Endometrial microvascular endothelial cells (primary cell): ENCODE results near the gene HES3. TPM values are rescaled to one million over a fixed set of nuclear protein-coding genes. Genes with fewer than 3 reads are reported as not detected.

Source experiments
- in situ Hi-C: cut with HindIII; loops from 2 replicates; pipeline ENCODE4 v1.10.0; 2017; ENCODE audit warnings: low sequenced_read_pairs, low pct_unique_long_range_greater_than_20kb; ENCODE audit errors: inconsistent ontology term
- total RNA-seq: library from RNA; depleted of rRNA; stranded (reverse); fragments of >200 nt; gene quantifications from one replicate; pipeline ENCODE4 v1.2.3, GENCODE V29; 2015; ENCODE audit errors: inconsistent ontology term

Gene HES3, protein sequence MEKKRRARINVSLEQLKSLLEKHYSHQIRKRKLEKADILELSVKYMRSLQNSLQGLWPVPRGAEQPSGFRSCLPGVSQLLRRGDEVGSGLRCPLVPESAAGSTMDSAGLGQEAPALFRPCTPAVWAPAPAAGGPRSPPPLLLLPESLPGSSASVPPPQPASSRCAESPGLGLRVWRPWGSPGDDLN
- not detected for total RNA-seq

- in situ Hi-C loops, result no loop called here
Measured at GRCh38 chr1:6243993-6244392, at the start of gene HES3. TSS of gene HES3 (plus strand) at chr1:6244179. CDS start at chr1:6244366, 187 bp downstream.

DNA sequence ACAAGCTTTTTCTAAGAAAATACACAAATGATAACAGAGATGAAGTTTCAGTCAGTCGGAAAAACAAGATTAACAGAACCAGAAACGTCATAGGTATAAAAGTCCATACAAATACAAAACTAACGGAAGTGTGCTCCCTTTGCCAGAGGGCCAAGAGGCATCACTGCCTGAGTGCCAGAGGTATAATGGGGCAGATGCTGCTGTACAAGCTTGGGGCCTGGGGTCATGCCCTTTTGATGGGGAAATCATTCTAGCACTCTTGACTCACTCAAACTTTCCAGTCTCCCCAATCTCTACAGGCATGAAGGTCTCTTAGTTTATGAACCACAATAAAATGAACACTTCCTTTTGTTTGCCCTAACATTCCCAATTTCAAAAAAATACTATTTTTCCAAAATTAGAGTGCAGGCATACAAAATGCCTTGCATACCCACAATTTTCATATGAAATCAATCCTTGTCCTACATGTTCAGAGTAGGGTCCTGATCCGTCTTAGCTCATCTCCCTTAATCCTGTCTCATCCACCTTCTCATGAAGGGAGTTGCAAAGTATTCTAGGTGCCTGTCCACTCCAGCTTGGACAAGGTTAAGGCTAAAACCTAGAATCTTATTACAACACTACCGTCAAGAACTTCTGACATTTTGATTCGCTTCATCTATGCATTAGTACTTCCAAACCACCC is 46.1 kb upstream of the HES3 start:
- in situ Hi-C loops, result no loop called here

GRCh38 chr1:6198646-6199297 is 45.2 kb upstream of the HES3 start:
- in situ Hi-C loops, result no loop called here

DNA sequence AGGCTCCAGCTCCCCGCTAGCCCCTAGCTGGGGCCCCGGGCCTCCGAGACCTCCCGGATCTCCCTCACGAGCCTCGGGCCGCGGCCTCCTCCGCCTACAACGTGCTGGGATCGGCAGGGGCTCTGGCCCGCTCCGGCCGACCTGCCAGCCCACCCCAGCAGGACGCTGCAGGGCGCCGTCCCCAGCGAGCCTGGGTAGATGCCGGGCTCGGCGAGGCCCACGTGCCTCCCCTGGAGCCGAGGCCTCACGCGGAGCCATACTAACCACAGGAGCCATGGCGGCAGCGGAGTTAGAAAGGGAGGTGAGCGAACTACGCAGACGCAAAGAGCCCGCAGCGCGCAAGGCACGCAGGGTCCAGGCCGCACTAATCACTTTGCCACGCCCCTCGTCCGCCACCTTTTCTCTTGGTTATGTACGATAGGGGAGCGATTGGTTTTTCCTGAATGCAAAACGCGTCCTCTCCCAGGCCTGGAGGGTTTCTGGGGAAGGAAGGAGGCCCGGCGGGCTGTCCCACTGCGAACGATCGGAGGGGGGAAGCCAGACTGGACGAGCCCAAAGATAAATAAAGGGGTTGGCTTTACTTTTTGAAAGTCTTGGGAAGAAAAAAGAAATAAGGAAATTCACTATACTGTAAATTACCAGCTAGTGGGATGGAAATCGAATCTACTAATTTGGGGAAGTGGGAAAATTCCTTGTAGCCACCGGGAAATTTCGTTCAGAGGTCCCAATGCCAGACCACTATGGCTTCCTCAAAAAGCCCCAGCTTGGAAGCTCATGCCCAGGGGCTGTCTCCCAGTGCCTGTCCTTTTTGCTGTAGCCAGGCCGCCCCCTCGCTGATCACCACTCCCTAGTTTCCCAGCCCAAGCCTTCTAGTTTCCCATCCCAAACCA is 44.4 kb upstream of the HES3 start, which contains the start of gene RPL22:
RPL22 (minus strand) TSS at position 298 of the 890 bp plus-strand sequence; CDS start at position 276, 22 bp downstream.
- in situ Hi-C loops, result no loop called here

DNA sequence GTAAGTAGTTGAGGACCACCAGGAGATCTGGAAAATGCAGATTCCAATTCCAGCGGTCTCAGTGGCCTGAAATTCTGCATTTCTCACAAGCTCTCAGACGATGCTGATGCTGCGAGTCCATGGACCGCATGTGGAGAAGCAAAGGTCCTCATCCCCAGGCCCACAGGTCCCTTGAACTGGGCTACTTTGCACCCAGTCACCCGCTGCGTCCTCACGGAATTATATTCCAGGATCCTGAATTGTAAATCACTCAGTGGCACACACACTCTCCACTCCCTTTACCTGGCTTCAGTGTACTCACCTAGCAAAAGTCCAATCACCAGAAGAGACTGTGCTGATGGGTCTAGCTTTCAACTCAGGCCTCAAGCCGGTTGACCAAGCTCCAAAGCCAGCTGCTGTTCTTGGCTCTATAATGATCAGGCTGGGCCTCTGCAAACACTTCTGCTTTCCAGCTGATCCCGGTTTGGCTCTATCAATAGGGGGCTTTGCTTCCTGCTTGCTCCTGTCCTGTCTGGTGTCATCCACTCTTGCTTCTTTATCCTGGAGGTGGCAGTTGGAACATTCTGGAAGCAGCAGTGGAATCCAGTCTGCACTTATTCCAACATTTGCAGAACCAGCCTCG is 43.7 kb upstream of the HES3 start:
- in situ Hi-C loops, result no loop called here

DNA sequence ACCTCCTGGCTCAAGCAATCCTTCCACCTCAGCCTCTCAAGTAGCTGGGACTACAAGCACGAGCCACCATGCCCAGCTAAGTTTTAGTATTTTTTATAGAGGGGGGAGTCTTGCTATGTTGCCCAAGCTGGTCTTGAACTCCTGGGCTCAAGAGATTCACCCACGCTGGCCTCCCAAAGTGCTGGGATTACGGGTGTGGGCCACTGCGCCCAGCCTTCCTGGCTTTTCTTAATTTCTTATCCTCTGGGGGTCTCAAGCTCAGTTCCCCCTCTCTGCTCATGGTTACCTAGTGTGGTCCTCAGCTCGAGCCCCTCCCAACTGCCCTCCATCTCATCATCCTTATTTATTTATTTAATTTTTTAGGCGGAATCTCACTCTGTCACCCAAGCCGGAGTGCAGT is 41.7 kb upstream of the HES3 start:
- in situ Hi-C loops, result no loop called here

DNA sequence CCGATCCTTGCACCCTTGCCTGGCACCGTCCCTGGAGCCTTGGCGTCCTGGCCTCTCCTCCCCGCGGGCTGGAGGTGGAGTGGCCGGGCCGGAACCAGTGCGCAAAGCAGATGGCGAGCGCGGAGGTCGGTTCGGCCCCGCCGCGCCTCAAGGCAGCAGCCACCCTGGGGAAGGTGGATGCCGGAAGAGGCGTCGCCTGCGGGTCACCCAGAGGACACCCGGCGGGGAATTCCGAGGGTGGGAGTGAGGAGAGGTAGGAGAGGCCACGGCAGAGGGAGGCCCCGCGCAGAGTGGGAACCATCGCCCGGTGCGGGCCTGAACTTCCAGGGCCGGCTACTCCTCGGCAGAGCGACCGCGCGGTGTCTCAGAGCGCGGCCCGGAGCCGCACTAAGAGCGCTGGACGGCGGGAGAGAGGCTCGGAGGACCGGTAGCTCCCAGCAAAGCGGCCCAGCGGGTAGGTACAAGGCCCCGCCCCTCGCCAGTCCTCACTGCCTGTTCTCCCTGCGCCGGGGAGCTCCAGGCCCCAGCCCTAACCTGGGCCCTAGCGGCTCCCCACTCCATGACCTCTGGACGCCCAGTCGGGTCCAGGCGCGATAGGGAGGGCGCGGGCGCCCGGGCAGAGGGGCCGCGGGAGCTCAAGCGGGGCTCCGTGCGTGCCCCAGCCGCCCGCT is 38.0 kb upstream of the HES3 start, which contains the start of gene RNF207:
RNF207 (plus strand) TSS at position 271 of the 671 bp plus-strand sequence. CDS start 417 bp downstream, outside the sequence.
- in situ Hi-C loops, result no loop called here

DNA sequence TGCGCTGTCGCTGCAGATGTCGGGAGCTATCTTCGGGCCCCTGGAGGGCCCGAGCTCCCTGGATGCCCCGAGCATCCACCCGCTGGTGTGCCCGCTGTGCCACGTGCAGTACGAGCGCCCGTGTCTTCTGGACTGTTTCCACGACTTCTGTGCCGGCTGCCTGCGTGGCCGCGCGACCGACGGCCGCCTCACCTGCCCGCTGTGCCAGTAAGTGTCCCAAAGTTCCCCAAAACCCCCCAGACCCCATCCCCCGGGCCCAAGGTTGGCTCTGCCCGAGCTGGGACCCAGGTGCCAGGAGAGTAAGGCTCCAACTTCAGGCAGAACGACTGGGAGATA is 37.5 kb upstream of the HES3 start:
- in situ Hi-C loops, result no loop called here

DNA sequence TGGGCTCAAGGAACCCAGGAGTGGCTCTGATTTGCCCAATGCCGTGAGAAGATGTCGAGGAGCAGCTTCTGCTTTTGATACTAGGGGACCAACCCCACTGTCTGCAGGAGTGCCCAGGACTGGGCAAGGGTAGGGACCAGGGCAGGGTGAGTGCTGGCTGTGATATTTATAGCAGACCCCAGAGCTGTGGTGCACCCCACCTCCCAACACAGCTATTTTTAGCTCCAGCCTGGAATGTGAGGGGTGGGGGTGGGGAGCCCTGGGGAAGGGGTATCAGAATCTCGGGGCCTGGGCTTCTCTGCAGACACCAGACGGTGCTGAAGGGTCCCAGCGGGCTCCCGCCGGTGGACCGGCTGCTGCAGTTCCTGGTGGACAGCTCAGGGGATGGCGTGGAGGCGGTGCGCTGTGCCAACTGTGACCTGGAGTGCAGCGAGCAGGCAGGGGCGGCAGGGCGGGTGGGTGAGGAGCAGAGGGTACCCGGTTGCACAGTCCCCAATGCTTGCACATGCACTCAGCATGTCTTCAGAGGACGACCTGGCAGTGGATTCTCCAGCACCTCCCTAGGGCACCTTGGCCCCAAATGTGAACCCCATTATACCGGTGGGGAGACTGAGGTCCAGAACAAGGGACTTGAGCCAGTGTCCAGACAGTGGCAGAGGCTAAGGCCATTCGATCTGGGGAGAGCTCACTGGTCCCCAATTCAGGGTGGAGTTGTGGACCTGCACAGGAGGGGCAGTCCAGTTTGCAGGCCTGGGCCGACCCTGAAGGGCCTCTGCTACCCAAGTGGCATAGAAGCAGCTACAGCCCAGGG is 36.7 kb upstream of the HES3 start:
- in situ Hi-C loops, result no loop called here

GRCh38 chr1:6207921-6208320 is 36.1 kb upstream of the HES3 start:
- in situ Hi-C loops, result no loop called here

DNA sequence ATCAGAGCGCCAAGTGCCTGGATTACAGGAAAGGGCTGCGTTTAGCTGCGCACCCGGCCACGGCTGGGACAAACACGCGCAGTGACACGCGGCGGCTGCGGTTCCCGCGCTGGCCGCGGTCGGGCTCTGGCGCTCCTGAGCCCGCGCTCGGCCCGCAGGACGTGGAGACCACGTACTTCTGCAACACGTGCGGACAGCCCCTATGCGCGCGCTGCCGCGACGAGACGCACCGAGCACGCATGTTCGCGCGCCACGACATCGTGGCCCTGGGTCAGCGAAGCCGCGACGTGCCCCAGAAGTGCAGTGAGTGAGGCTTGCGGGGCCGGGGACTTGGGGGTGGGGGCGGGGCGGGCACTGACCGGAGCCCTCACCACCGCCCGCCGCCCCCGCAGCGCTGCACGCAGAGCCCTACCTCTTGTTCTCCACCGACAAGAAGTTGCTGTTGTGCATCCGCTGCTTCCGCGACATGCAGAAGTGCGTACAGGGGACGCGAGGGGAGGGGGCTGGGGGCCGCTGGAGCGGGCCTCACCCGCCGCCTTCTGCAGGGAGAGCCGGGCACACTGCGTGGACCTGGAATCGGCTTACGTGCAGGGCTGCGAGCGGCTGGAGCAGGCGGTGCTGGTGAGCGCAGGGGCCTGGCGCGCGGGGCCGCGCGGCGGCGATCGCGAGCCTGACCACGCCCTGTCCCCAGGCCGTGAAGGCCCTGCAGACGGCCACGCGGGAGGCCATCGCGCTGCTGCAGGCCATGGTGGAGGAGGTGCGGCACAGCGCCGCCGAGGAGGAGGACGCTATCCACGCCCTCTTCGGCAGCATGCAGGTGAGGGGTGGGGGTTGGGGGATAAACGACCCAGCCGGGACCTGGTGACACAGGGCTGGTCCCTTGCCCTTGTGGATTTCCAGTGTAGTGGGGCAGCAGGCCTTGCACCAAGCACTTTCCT is 35.0 kb upstream of the HES3 start:
- in situ Hi-C loops, result no loop called here

- in situ Hi-C loops, result no loop called here
Measured at GRCh38 chr1:6209661-6210580, 34.1 kb upstream of the HES3 start.

GRCh38 chr1:6210591-6211355 is 33.2 kb upstream of the HES3 start:
- in situ Hi-C loops, result no loop called here

DNA sequence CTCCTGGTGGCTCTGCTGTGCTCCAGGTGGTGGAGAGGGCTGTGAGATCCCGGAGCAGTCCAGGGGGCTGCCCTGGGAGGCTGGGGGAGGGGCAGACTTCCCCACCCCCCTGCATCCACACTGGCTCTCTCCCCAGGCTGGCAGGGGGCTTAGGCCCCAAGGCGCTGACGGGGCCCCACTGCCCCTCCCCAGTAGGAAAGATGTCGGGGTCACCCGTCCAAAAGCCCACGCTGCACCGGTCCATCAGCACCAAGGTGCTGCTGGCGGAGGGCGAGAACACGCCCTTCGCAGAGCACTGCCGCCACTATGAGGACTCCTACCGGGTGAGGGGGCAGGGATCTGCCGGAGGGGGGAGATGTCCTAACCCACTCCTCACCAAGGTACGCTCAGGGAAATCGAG is 32.2 kb upstream of the HES3 start:
- in situ Hi-C loops, result no loop called here
